HG03103 (cell line): Measurements from ENCODE around the gene ZNF740.

Experiments used
- ATAC-seq: cut with Tn5 transposase; IDR thresholded peaks from one replicate; pipeline ENCODE4 v1.9.1; 2021; ENCODE audit warnings: low read depth; ENCODE audit not compliant: unreplicated experiment

The ZNF740 gene

GRCh38 chr12:53211476-53212381, 31.2 kb downstream of the ZNF740 start:
- no peak for ATAC-seq

- ATAC-seq = no peak
Observed at GRCh38 chr12:53212931-53213330, 32.4 kb downstream of the ZNF740 start.

- no peak for ATAC-seq
Observed at GRCh38 chr12:53213348-53213747, 32.8 kb downstream of the ZNF740 start.

GRCh38 chr12:53214221-53214620, 33.7 kb downstream of the ZNF740 start:
- ATAC-seq = no peak

GRCh38 chr12:53214687-53215455, 34.3 kb downstream of the ZNF740 start:
- no peak for ATAC-seq

GRCh38 chr12:53215497-53215896, 35.0 kb downstream of the ZNF740 start:
- no peak for ATAC-seq

GRCh38 chr12:53217051-53217930, 36.8 kb downstream of the ZNF740 start:
- ATAC-seq = no peak

GRCh38 chr12:53217931-53218307, 37.4 kb downstream of the ZNF740 start:
- no peak for ATAC-seq

GRCh38 chr12:53218551-53219291, 38.2 kb downstream of the ZNF740 start:
- ATAC-seq = no peak

- no peak for ATAC-seq
Observed at GRCh38 chr12:53219292-53219955, 38.9 kb downstream of the ZNF740 start.

- ATAC-seq = peak; percentile 24
Observed at GRCh38 chr12:53219956-53220693, 39.6 kb downstream of the ZNF740 start.

- peak; percentile 42 for ATAC-seq
Observed at GRCh38 chr12:53220694-53221202, 40.2 kb downstream of the ZNF740 start.

- peak; percentile 25 for ATAC-seq
Observed at GRCh38 chr12:53221203-53222080, 40.9 kb downstream of the ZNF740 start.

GRCh38 chr12:53222170-53222721, 41.7 kb downstream of the ZNF740 start:
- no peak for ATAC-seq

- no peak for ATAC-seq
Observed at GRCh38 chr12:53222806-53223261, 42.3 kb downstream of the ZNF740 start.

- no peak for ATAC-seq
Observed at GRCh38 chr12:53223389-53224060, 43.0 kb downstream of the ZNF740 start.
